ENCODE measurements around the gene ZNF407.

DNA sequence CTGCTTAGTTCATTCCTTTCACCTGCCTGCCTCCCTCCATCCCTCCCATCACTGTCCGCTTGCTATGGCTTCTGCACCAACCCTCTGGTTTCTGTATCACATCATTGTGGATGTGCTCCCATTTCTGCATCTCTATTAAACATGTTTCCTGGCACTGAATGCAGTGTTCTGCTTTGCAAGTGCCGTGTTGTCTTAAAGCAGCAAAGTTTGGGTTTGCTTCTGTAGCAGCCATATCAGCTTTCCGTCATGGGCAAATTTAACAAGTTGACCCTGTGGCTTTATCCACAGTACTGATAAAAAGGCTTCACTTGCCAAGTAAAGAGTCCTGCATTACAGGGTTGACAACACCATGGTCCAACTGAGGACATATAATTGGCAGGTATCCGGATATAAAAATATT lies 445.8 kb downstream of the ZNF407 start:
- no peak for TF ChIP-seq YY1 (IDR thresholded peaks at IDR 0.05; ENCODE audit: insufficient read depth, insufficient read length)
- TF ChIP-seq ZNF274 (IDR thresholded peaks at IDR 0.05; ENCODE audit: low read depth, low read length): no peak

All from NT2/D1 (cell line).